ENCODE data around the gene GPR180. TPM values are rescaled to one million over a fixed set of nuclear protein-coding genes. Genes with fewer than 3 reads are reported as not detected.

GPR180 gene
- total RNA-seq, 1 experiment from 2014 or later: 4.0 TPM

- TF ChIP-seq EZH2 (IDR thresholded peaks at IDR 0.05; ENCODE audit: low read depth) (no peak), CTCF (conservative IDR thresholded peaks at IDR 0.05) (no peak)
- no peaks in the 10 kb centered on the region for H3K27me3 ChIP-seq (ENCODE audit: insufficient read depth, low read depth)
- POLR2A ChIA-PET (ENCODE audit: unreplicated experiment): no interaction called here
- no peaks in the 10 kb centered on the region for H3K79me2 ChIP-seq (ENCODE audit: low read depth)
- CTCF ChIA-PET: no interaction called here
- H3K9me3 ChIP-seq (ENCODE audit: insufficient read depth, low read depth): no peaks in the 10 kb centered on the region
- intact Hi-C loops (cut with micrococcal nuclease; ENCODE audit: unreplicated experiment): no loop called here
- no peaks in the 10 kb centered on the region for H3K9me2 ChIP-seq (ENCODE audit: insufficient read depth)
- no peaks in the 10 kb centered on the region for H3K4me1 ChIP-seq (replicated peaks; ENCODE audit: insufficient read depth)
- H3K27ac ChIP-seq: no peak overlapping the region
- no peaks in the 10 kb centered on the region for H3F3A ChIP-seq (ENCODE audit: insufficient read depth, low read depth)
- no peak for DNase-seq
- no TSS peak for BruUV-seq (replicated peaks)
- no peaks in the 10 kb centered on the region for H4K20me1 ChIP-seq (ENCODE audit: insufficient read depth)
- no peak overlapping the region for H3K4me3 ChIP-seq
- no peak overlapping the region for H2AFZ ChIP-seq
- no peak overlapping the region for H3K4me2 ChIP-seq
- peaks cover 23% of the 10 kb centered on the region; the same call in 1 of the 2 replicates for H3K36me3 ChIP-seq (ENCODE audit: low read depth)
Measured at GRCh38 chr13:94609196-94609595, 7.5 kb downstream of the GPR180 start.

- Histone ChIP-seq H4K20me1 (ENCODE audit: insufficient read depth) (no peaks in the 10 kb centered on the region), H3F3A (ENCODE audit: insufficient read depth, low read depth) (no peaks in the 10 kb centered on the region), H3K27ac (no peak overlapping the region), H3K4me1 (replicated peaks; ENCODE audit: insufficient read depth) (no peaks in the 10 kb centered on the region), H3K9me2 (ENCODE audit: insufficient read depth) (no peaks in the 10 kb centered on the region), H3K4me3 (no peak overlapping the region), H3K9me3 (ENCODE audit: insufficient read depth, low read depth) (no peaks in the 10 kb centered on the region), H2AFZ (no peak overlapping the region), H3K79me2 (ENCODE audit: low read depth) (no peaks in the 10 kb centered on the region), H3K36me3 (ENCODE audit: low read depth) (peaks cover 23% of the 10 kb centered on the region; the same call in 1 of the 2 replicates), H3K27me3 (ENCODE audit: insufficient read depth, low read depth) (no peaks in the 10 kb centered on the region), H3K4me2 (no peak overlapping the region)
- intact Hi-C loops (cut with micrococcal nuclease; ENCODE audit: unreplicated experiment): no loop called here
- DNase-seq: no peak
- ChIA-PET CTCF (no interaction called here), POLR2A (ENCODE audit: unreplicated experiment) (no interaction called here)
- no TSS peak for BruUV-seq (replicated peaks)
- TF ChIP-seq CTCF (conservative IDR thresholded peaks at IDR 0.05) (no peak), EZH2 (IDR thresholded peaks at IDR 0.05; ENCODE audit: low read depth) (no peak)
Measured at GRCh38 chr13:94610475-94610874, 8.8 kb downstream of the GPR180 start.

- CTCF ChIA-PET: no interaction called here
- POLR2A ChIA-PET (ENCODE audit: unreplicated experiment): no interaction called here
Measured at GRCh38 chr13:94612050-94612449, 10.4 kb downstream of the GPR180 start.

More at GRCh38 chr13:94612050-94612449, 10.4 kb downstream of the GPR180 start:
- H3K9me2 ChIP-seq (ENCODE audit: insufficient read depth): no peaks in the 10 kb centered on the region
- no peaks in the 10 kb centered on the region for H3K9me3 ChIP-seq (ENCODE audit: insufficient read depth, low read depth)
- H2AFZ ChIP-seq: no peak overlapping the region
- H3K79me2 ChIP-seq (ENCODE audit: low read depth): no peaks in the 10 kb centered on the region
- H3K36me3 ChIP-seq (ENCODE audit: low read depth): peaks cover 19% of the 10 kb centered on the region; the same call in 1 of the 2 replicates
- no peaks in the 10 kb centered on the region for H3K4me1 ChIP-seq (replicated peaks; ENCODE audit: insufficient read depth)
- no peak overlapping the region for H3K4me2 ChIP-seq
- intact Hi-C loops (cut with micrococcal nuclease; ENCODE audit: unreplicated experiment): no loop called here
- H3K27ac ChIP-seq: no peak overlapping the region
- no peaks in the 10 kb centered on the region for H3F3A ChIP-seq (ENCODE audit: insufficient read depth, low read depth)
- H3K27me3 ChIP-seq (ENCODE audit: insufficient read depth, low read depth): no peaks in the 10 kb centered on the region
- no peak overlapping the region for H3K4me3 ChIP-seq
- no TSS peak for BruUV-seq (replicated peaks)
- no peaks in the 10 kb centered on the region for H4K20me1 ChIP-seq (ENCODE audit: insufficient read depth)
- TF ChIP-seq EZH2 (IDR thresholded peaks at IDR 0.05; ENCODE audit: low read depth): no peak
- no peak for TF ChIP-seq CTCF (conservative IDR thresholded peaks at IDR 0.05)
- no peak for DNase-seq

Data from PC-9 (cell line).